DOHH2 (cell line): ENCODE measurements around the gene TRPM3.

Experiments
- H3F3A ChIP-seq: fragments of 200-600 bp; sonication (generic), shearing (Covaris generic); 2 replicates; pipeline ENCODE4 v1.6.0; 2016; ENCODE audit warnings: antibody characterized with exemption, mild to moderate bottlenecking; ENCODE audit not compliant: control insufficient read depth, insufficient read depth
- H3K27ac ChIP-seq: fragments of 200-600 bp; sonication (generic); 2 replicates; pipeline ENCODE4 v1.5.1; 2014; ENCODE audit warnings: low read depth, mild to moderate bottlenecking, low read length, moderate library complexity
- H3K27me3 ChIP-seq: fragments of 200-600 bp; sonication (generic); 2 replicates; pipeline ENCODE4 v1.6.1; 2014; ENCODE audit warnings: mild to moderate bottlenecking, low read length, mixed read lengths; ENCODE audit not compliant: control insufficient read depth
- H3K36me3 ChIP-seq: fragments of 200-600 bp; sonication (generic); 2 replicates; pipeline ENCODE4 v1.6.1; 2014; ENCODE audit warnings: mild to moderate bottlenecking, low read length, moderate library complexity, mixed read lengths; ENCODE audit not compliant: control insufficient read depth
- H3K4me1 ChIP-seq: fragments of 200-600 bp; sonication (generic); 2 replicates; pipeline ENCODE4 v1.6.1; 2014; ENCODE audit warnings: mild to moderate bottlenecking, low read length, mixed read lengths; ENCODE audit not compliant: control insufficient read depth
- H3K4me2 ChIP-seq: fragments of 200-600 bp; sonication (generic); 2 replicates; pipeline ENCODE4 v1.6.0; 2014; ENCODE audit warnings: mild to moderate bottlenecking, low read length, moderate library complexity
- H3K4me3 ChIP-seq: fragments of 200-600 bp; sonication (generic); 2 replicates; pipeline ENCODE4 v1.5.1; 2014; ENCODE audit warnings: mild to moderate bottlenecking, low read length, mixed read lengths
- H3K79me2 ChIP-seq: fragments of 200-600 bp; sonication (generic); 2 replicates; pipeline ENCODE4 v1.6.1; 2014; ENCODE audit warnings: mild to moderate bottlenecking, low read length, mixed read lengths; ENCODE audit not compliant: control insufficient read depth
- H3K9me2 ChIP-seq: fragments of 200-600 bp; sonication (generic); replicated peaks from 2 replicates; pipeline ENCODE4 v1.6.1; 2014; ENCODE audit warnings: mild to moderate bottlenecking, low read length, mixed read lengths; ENCODE audit not compliant: control insufficient read depth
- H3K9me3 ChIP-seq: fragments of 200-600 bp; sonication (generic); 2 replicates; pipeline ENCODE4 v1.6.1; 2014; ENCODE audit warnings: antibody characterized with exemption, low read length, mixed read lengths; ENCODE audit not compliant: control insufficient read depth, insufficient read depth
- H4K20me1 ChIP-seq: fragments of 200-600 bp; sonication (generic); 2 replicates; pipeline ENCODE4 v1.6.0; 2014; ENCODE audit warnings: low read depth, mild to moderate bottlenecking, antibody characterized with exemption, low read length, moderate library complexity; ENCODE audit not compliant: control insufficient read depth, insufficient read depth
- EZH2phosphoT487 ChIP-seq: fragments of 200-600 bp; sonication (generic); IDR thresholded peaks from 2 replicates; pipeline ENCODE4 v1.6.1; 2017; ENCODE audit warnings: borderline replicate concordance, mild to moderate bottlenecking, antibody characterized with exemption, low read length, moderate library complexity, mixed read lengths
- TF ChIP-seq, protein P1 (sequence below): fragments of 200-600 bp; sonication (generic); IDR thresholded peaks from one replicate; pipeline ENCODE4 v1.5.1; 2014; ENCODE audit warnings: antibody characterized with exemption, mild to moderate bottlenecking, low read depth, low read length; ENCODE audit not compliant: poor library complexity, severe bottlenecking

TRPM3 gene

DNA sequence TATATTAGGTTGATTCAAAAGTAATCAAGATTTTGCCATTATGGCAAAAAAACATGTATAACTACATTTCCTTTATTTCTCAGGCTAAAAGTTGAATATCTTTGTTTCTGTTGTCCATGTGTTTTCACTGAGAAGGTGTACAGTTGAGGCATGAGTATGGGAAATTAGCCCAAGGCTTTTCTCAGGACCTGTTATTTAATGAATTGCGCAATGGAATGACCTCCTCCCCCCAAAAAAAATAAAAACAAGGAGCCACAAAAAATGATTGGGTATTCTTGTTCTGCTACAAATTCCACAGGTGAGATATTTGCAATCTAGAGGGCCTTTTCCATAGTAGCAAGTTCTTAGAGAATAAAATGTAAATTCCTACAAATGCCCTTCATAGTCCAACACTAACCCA is 186.8 kb downstream of the TRPM3 start:
- Histone ChIP-seq H3K36me3 (no peaks in the 10 kb centered on the region), H3K4me1 (no peaks in the 10 kb centered on the region), H3K27me3 (no peaks in the 10 kb centered on the region), H3F3A (no peaks in the 10 kb centered on the region), H3K4me3 (no peak overlapping the region), H4K20me1 (no peaks in the 10 kb centered on the region), H3K9me3 (no peaks in the 10 kb centered on the region), H3K4me2 (no peak overlapping the region), H3K9me2 (no peaks in the 10 kb centered on the region), H3K79me2 (no peaks in the 10 kb centered on the region), H3K27ac (no peak overlapping the region)
- no peak for TF ChIP-seq EZH2phosphoT487
- TF ChIP-seq, protein P1, sequence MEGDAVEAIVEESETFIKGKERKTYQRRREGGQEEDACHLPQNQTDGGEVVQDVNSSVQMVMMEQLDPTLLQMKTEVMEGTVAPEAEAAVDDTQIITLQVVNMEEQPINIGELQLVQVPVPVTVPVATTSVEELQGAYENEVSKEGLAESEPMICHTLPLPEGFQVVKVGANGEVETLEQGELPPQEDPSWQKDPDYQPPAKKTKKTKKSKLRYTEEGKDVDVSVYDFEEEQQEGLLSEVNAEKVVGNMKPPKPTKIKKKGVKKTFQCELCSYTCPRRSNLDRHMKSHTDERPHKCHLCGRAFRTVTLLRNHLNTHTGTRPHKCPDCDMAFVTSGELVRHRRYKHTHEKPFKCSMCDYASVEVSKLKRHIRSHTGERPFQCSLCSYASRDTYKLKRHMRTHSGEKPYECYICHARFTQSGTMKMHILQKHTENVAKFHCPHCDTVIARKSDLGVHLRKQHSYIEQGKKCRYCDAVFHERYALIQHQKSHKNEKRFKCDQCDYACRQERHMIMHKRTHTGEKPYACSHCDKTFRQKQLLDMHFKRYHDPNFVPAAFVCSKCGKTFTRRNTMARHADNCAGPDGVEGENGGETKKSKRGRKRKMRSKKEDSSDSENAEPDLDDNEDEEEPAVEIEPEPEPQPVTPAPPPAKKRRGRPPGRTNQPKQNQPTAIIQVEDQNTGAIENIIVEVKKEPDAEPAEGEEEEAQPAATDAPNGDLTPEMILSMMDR = no peak

- no peaks in the 10 kb centered on the region for H3K27me3 ChIP-seq
- no peaks in the 10 kb centered on the region for H3K79me2 ChIP-seq
- H3K4me2 ChIP-seq = no peak overlapping the region
Measured at GRCh38 chr9:70933321-70933720, 188.1 kb downstream of the TRPM3 start.

GRCh38 chr9:70932097-70932496 is 189.3 kb downstream of the TRPM3 start:
- H3K4me3 ChIP-seq = no peak overlapping the region
- no peaks in the 10 kb centered on the region for H3F3A ChIP-seq
- no peaks in the 10 kb centered on the region for H3K79me2 ChIP-seq
- H3K9me3 ChIP-seq = no peaks in the 10 kb centered on the region
- no peaks in the 10 kb centered on the region for H3K4me1 ChIP-seq
- H3K9me2 ChIP-seq = no peaks in the 10 kb centered on the region
- H4K20me1 ChIP-seq = no peaks in the 10 kb centered on the region
- H3K4me2 ChIP-seq = no peak overlapping the region
- no peak overlapping the region for H3K27ac ChIP-seq
- H3K27me3 ChIP-seq = no peaks in the 10 kb centered on the region
- no peak for TF ChIP-seq EZH2phosphoT487
- TF ChIP-seq, protein P1 = no peak
- H3K36me3 ChIP-seq = no peaks in the 10 kb centered on the region

More at GRCh38 chr9:70933321-70933720, 188.1 kb downstream of the TRPM3 start:
- H3K4me1 ChIP-seq = no peaks in the 10 kb centered on the region
- H4K20me1 ChIP-seq = no peaks in the 10 kb centered on the region
- H3K9me2 ChIP-seq = no peaks in the 10 kb centered on the region
- TF ChIP-seq, protein P1 = no peak
- TF ChIP-seq EZH2phosphoT487 = no peak
- no peaks in the 10 kb centered on the region for H3F3A ChIP-seq
- H3K9me3 ChIP-seq = no peaks in the 10 kb centered on the region
- no peak overlapping the region for H3K4me3 ChIP-seq
- no peak overlapping the region for H3K27ac ChIP-seq
- no peaks in the 10 kb centered on the region for H3K36me3 ChIP-seq

- H3K9me3 ChIP-seq = no peaks in the 10 kb centered on the region
- no peak overlapping the region for H3K4me2 ChIP-seq
- H3K36me3 ChIP-seq = no peaks in the 10 kb centered on the region
- H3F3A ChIP-seq = no peaks in the 10 kb centered on the region
- TF ChIP-seq, protein P1 = no peak
- TF ChIP-seq EZH2phosphoT487 = no peak
- H3K27me3 ChIP-seq = no peaks in the 10 kb centered on the region
- no peaks in the 10 kb centered on the region for H3K9me2 ChIP-seq
- H4K20me1 ChIP-seq = no peaks in the 10 kb centered on the region
- no peak overlapping the region for H3K4me3 ChIP-seq
- H3K27ac ChIP-seq = no peak overlapping the region
- H3K79me2 ChIP-seq = no peaks in the 10 kb centered on the region
- no peaks in the 10 kb centered on the region for H3K4me1 ChIP-seq
Measured at GRCh38 chr9:70927530-70927929, 193.9 kb downstream of the TRPM3 start.
